ENCODE results near the gene LHX6. TPM values are rescaled to one million over a fixed set of nuclear protein-coding genes. Genes with fewer than 3 reads are reported as not detected.

LHX6 gene
- total and polyA plus RNA-seq, 2 experiments from 2014 or later = not detected

GRCh38 chr9:122217640-122218039 is 11.1 kb downstream of the LHX6 start:
- 65 to 66% methylated on average over 4 of the region's 4 CpGs for WGBS, 2 experiments (ENCODE audit: low coverage in 1 of 2, low lambda C conversion rate in 2 of 2, missing lambda C conversion rate in 2 of 2)
- in situ Hi-C loops (cut with MboI) = no loop called here
- TF ChIP-seq EZH2phosphoT487 (IDR thresholded peaks at IDR 0.05; ENCODE audit: insufficient read depth, low read depth) = no peak
- no peak for TF ChIP-seq EZH2 (IDR thresholded peaks at IDR 0.05; ENCODE audit: insufficient read depth, poor library complexity, severe bottlenecking)
- no peak overlapping the region for H3K4me3 ChIP-seq
- H4K20me1 ChIP-seq (ENCODE audit: insufficient read depth) = no peaks in the 10 kb centered on the region
- DNase-seq = no peak
- H3K36me3 ChIP-seq (ENCODE audit: low read depth) = no peaks in the 10 kb centered on the region
- H3K27ac ChIP-seq = no peak overlapping the region
- no peaks in the 10 kb centered on the region for H3K79me2 ChIP-seq (ENCODE audit: insufficient read depth)
- peaks cover 91% of the 10 kb centered on the region for H3K27me3 ChIP-seq (replicated peaks; ENCODE audit: insufficient read depth)
- H3K4me2 ChIP-seq (ENCODE audit: unreplicated experiment) = no peak overlapping the region
- H3K4me1 ChIP-seq (ENCODE audit: insufficient read depth) = peaks cover 7% of the 10 kb centered on the region; the same call in 1 of the 2 replicates
- 0 out of 2 replicates have a peak, but pooled peaks cover 4% of the 10 kb centered on the region for H3F3A ChIP-seq (ENCODE audit: insufficient read depth)
- H3K9ac ChIP-seq = no peak overlapping the region
- no peaks in the 10 kb centered on the region for H3K9me2 ChIP-seq (ENCODE audit: insufficient read depth)
- H2AFZ ChIP-seq = no peak overlapping the region
- H3K9me3 ChIP-seq (ENCODE audit: low read depth) = no peaks in the 10 kb centered on the region

GRCh38 chr9:122216798-122217418 is 11.8 kb downstream of the LHX6 start:
- Histone ChIP-seq H3K4me1 (ENCODE audit: insufficient read depth) (peaks cover 7% of the 10 kb centered on the region; the same call in 1 of the 2 replicates), H3K4me3 (no peak overlapping the region), H3K9me3 (ENCODE audit: low read depth) (no peaks in the 10 kb centered on the region), H3K36me3 (ENCODE audit: low read depth) (no peaks in the 10 kb centered on the region), H3K27ac (no peak overlapping the region), H3K79me2 (ENCODE audit: insufficient read depth) (no peaks in the 10 kb centered on the region), H3K27me3 (replicated peaks; ENCODE audit: insufficient read depth) (peaks cover 88% of the 10 kb centered on the region), H3K4me2 (ENCODE audit: unreplicated experiment) (no peak overlapping the region), H3F3A (ENCODE audit: insufficient read depth) (0 out of 2 replicates have a peak, but pooled peaks cover 4% of the 10 kb centered on the region), H4K20me1 (ENCODE audit: insufficient read depth) (no peaks in the 10 kb centered on the region), H3K9me2 (ENCODE audit: insufficient read depth) (no peaks in the 10 kb centered on the region), H2AFZ (no peak overlapping the region), H3K9ac (no peak overlapping the region)
- in situ Hi-C loops (cut with MboI) = no loop called here
- 34 to 35% methylated on average over 29 to 35 of the region's 35 CpGs for WGBS, 2 experiments (ENCODE audit: low coverage in 1 of 2, low lambda C conversion rate in 2 of 2, missing lambda C conversion rate in 2 of 2)
- DNase-seq = no peak
- TF ChIP-seq EZH2phosphoT487 (IDR thresholded peaks at IDR 0.05; ENCODE audit: insufficient read depth, low read depth) (no peak), EZH2 (IDR thresholded peaks at IDR 0.05; ENCODE audit: insufficient read depth, poor library complexity, severe bottlenecking) (no peak)

- no peak overlapping the region for H3K9ac ChIP-seq
- no peak for DNase-seq
- H3K27ac ChIP-seq = no peak overlapping the region
- in situ Hi-C loops (cut with MboI) = no loop called here
- H3K36me3 ChIP-seq (ENCODE audit: low read depth) = no peaks in the 10 kb centered on the region
- peaks cover 7% of the 10 kb centered on the region; the same call in 1 of the 2 replicates for H3K4me1 ChIP-seq (ENCODE audit: insufficient read depth)
- no peak overlapping the region for H2AFZ ChIP-seq
- H3F3A ChIP-seq (ENCODE audit: insufficient read depth) = 0 out of 2 replicates have a peak, but pooled peaks cover 4% of the 10 kb centered on the region
- no peaks in the 10 kb centered on the region for H3K79me2 ChIP-seq (ENCODE audit: insufficient read depth)
- no peak for TF ChIP-seq EZH2 (IDR thresholded peaks at IDR 0.05; ENCODE audit: insufficient read depth, poor library complexity, severe bottlenecking)
- no peak for TF ChIP-seq EZH2phosphoT487 (IDR thresholded peaks at IDR 0.05; ENCODE audit: insufficient read depth, low read depth)
- H3K9me3 ChIP-seq (ENCODE audit: low read depth) = no peaks in the 10 kb centered on the region
- H3K4me2 ChIP-seq (ENCODE audit: unreplicated experiment) = no peak overlapping the region
- no peaks in the 10 kb centered on the region for H3K9me2 ChIP-seq (ENCODE audit: insufficient read depth)
- H4K20me1 ChIP-seq (ENCODE audit: insufficient read depth) = no peaks in the 10 kb centered on the region
- peaks cover 88% of the 10 kb centered on the region for H3K27me3 ChIP-seq (replicated peaks; ENCODE audit: insufficient read depth)
- WGBS, 2 experiments (ENCODE audit: low coverage in 1 of 2, low lambda C conversion rate in 2 of 2, missing lambda C conversion rate in 2 of 2) = 86 to 87% methylated on average over 4 of the region's 4 CpGs
- no peak overlapping the region for H3K4me3 ChIP-seq
Measured at GRCh38 chr9:122216138-122216797, 12.5 kb downstream of the LHX6 start.

GRCh38 chr9:122215663-122216062 is 13.1 kb downstream of the LHX6 start:
- Histone ChIP-seq H3K9ac (no peak overlapping the region), H3K27me3 (replicated peaks; ENCODE audit: insufficient read depth) (peaks cover 88% of the 10 kb centered on the region), H3K4me1 (ENCODE audit: insufficient read depth) (peaks cover 7% of the 10 kb centered on the region; the same call in 1 of the 2 replicates), H3K4me3 (no peak overlapping the region), H3K36me3 (ENCODE audit: low read depth) (no peaks in the 10 kb centered on the region), H3F3A (ENCODE audit: insufficient read depth) (0 out of 2 replicates have a peak, but pooled peaks cover 4% of the 10 kb centered on the region), H3K9me2 (ENCODE audit: insufficient read depth) (no peaks in the 10 kb centered on the region), H3K27ac (no peak overlapping the region), H3K79me2 (ENCODE audit: insufficient read depth) (no peaks in the 10 kb centered on the region), H4K20me1 (ENCODE audit: insufficient read depth) (no peaks in the 10 kb centered on the region), H3K9me3 (ENCODE audit: low read depth) (no peaks in the 10 kb centered on the region), H3K4me2 (ENCODE audit: unreplicated experiment) (no peak overlapping the region), H2AFZ (no peak overlapping the region)
- no peak for DNase-seq
- WGBS, 2 experiments (ENCODE audit: low coverage in 1 of 2, low lambda C conversion rate in 2 of 2, missing lambda C conversion rate in 2 of 2) = 93 to 100% methylated on average over 1 of the region's 1 CpG
- TF ChIP-seq EZH2phosphoT487 (IDR thresholded peaks at IDR 0.05; ENCODE audit: insufficient read depth, low read depth) (no peak), EZH2 (IDR thresholded peaks at IDR 0.05; ENCODE audit: insufficient read depth, poor library complexity, severe bottlenecking) (no peak)
- in situ Hi-C loops (cut with MboI) = no loop called here
